COR-L47 (cell line): Measurements from ENCODE around the gene HAGHL.
A peak's percentile ranks its signal among the peaks of the same experiment; 100 is the strongest.

Experiments
- DNase-seq: peaks from one replicate; lab custom pipeline; 2025; lab: John Stamatoyannopoulos, UW

The HAGHL gene

DNA sequence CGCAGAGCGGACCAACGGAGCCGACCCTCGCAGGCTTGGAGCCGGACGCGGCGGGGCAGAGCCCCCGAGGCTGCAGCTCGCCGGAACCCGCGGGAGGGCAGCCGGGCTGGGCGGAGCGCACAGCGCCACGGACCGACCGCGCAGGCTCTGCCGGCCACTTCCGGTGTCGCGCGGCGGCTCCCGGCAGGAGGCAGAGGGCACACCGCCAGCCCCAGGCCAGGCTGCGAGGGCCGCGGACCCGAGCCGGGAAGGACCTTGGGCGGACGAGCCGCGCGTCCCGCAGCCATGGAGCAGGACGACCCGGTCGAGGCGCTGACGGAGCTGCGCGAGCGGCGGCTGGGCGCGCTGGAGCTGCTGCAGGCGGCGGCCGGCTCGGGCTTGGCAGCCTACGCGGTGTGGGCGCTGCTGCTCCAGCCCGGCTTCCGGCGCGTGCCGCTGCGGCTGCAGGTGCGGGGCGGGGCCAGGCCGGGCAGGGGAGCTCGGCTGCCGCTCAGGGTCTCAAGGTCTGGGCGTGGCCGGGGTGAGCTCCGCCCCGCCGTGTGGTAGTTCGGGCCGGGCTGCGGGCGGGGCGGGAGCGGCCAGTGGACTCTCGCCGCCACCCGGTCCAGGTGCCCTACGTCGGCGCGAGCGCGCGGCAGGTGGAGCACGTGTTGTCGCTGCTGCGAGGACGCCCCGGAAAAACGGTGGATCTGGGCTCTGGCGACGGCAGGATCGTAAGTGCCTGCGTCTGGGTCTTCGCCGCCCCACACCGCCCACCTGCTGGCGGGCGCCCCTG is 5.7 kb upstream of the HAGHL start, which contains the start of gene ANTKMT:
ANTKMT (plus strand) TSS at position 157 of the 775 bp plus-strand sequence; CDS start at position 286, 129 bp downstream.
- peak; percentile 90 for DNase-seq

DNA sequence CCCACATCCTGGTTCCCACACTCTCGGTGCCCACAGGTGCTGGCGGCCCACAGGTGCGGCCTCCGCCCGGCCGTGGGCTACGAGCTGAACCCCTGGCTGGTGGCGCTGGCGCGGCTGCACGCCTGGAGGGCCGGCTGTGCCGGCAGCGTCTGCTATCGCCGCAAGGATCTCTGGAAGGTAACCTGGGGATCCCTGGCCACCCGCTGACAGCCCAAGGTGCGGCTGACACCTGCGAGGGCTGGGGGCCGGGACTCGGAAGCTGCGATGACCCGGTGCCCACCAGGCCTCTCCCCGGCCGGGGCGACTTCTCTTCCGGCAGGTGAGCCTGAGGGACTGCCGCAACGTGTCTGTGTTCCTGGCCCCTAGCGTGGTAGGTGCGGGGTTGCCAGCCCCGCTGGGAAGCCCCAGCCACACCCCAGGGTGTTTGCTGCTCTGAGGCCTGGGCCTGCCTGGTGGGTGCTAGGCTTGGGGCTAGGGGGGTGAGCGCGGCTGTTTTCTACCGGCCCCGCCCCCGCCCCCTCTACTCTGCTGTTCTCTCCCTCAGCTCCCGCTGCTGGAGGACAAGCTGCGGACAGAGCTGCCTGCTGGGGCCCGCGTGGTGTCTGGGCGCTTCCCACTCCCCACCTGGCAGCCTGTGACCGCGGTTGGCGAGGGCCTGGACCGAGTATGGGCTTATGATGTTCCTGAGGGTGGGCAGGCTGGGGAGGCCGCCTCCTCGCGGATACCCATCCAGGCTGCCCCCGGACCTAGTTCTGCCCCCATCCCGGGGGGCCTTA is 5.0 kb upstream of the HAGHL start:
- DNase-seq: no peak

DNA sequence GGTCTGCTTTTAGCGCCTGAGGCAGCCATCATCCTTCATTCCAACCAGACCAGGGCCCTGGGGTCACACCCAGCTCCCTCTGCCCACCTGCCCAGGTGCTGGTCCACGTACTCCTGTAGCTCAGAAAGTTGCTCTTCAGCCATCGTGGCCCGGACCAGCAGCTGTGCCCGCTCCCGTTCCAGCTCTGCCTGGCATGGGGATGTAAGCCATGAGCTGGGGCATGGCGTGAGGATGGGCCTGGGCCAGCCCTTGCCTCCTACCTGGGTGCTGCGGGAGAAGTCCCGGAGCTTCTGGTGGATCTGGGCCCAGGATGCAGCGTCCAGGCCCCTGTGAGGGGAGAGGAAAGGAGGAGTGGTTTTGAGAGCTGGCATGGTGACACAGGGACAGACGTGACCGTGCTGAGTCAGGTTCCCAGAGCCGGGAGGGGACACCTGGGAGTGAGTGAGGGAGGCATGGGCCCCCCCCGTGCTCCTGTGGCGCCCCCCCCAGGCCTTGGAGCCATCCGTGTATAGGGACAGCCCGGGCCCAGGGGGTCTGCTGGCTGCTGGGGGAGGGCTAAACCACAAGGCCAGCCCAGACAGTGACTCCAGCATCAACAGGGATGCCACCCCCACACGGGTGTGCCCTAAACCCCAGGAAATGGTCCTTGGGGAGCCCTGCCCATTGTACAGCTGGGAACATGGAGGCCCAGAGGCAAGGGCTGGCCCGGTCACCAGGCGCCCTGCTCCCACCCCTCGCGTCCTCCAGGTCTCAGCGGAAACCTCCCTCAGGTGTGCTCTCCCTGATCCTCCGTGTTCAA is 3.9 kb upstream of the HAGHL start:
- DNase-seq: no peak

DNA sequence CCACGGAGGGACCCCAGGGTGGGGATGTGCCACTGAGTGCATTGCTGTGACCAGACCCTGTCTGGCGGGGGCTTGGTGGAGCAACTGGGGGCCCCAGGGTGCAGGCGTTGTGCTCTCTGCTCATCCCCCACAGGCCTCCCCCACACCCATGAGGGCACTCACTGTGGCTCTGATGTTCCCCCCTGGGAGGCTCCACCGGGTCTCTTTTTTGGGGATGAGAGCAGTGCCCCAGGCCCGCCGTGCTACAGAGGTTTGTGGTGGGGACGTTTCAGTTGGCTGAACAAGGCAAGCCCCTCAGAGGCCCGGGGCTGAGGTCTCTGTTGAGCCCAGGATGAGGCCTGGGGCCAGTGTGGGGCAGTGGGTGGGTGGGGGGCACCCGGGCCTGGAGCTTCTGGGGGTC is 3.2 kb upstream of the HAGHL start:
- no peak for DNase-seq

DNA sequence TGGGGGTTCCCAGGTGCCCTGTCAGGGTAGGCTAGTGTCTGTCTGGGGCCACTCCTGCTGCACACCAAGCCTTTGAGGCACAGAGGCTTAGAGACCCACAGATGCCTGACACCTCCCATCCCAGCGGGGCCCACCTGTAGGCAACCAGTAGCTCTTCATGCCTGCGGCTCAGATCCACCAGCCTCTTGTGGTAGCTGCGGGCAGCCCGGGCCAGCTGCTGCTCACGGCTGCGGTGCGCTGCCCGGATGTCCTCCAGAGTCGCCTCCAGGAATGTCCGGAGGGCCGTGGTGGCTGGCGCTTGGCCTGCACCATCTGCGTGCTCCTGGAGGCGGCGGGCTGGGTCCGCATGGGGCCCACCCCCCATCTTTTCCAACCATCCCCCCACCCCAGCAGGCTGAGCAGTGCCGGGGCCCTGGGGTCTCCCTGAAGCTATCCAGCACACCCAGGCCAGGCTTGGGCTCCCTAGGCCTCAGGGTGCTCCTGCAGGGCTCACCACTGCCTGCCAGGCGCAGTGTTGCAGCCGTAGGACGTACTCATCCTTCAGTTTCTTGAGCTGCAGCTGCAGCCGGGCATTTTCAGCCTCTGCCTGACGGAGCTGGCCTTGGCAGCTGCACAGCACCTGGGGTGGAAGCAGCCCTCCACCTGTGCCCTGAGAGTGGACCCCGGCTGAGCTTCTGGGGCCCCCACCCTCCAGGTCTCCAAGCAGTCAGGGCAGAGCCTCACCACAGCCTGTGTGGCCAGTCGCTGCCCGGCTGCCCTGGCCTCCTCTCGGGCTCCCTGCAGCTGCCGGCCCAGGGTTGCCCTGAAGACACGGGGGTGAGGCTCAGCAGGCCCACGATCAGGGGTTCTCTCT is 2.5 kb upstream of the HAGHL start:
- DNase-seq: no peak

DNA sequence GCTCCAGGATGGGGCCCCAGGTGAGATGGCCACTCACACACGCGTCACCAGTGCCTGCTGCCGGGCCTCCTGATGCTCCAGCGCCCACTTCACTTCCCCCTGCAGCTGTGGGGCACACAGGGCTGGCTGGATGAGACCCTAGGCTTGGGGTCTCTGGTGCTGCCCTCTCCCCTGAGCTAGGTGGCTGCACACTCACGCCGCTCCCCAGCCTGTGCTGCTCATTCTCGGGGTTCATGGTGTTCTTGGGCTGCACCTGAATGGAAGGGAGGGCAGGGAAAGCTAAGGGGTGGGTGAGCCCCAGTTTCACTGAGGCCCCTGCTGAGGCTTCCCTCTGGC is 1.9 kb upstream of the HAGHL start:
- DNase-seq: no peak

DNA sequence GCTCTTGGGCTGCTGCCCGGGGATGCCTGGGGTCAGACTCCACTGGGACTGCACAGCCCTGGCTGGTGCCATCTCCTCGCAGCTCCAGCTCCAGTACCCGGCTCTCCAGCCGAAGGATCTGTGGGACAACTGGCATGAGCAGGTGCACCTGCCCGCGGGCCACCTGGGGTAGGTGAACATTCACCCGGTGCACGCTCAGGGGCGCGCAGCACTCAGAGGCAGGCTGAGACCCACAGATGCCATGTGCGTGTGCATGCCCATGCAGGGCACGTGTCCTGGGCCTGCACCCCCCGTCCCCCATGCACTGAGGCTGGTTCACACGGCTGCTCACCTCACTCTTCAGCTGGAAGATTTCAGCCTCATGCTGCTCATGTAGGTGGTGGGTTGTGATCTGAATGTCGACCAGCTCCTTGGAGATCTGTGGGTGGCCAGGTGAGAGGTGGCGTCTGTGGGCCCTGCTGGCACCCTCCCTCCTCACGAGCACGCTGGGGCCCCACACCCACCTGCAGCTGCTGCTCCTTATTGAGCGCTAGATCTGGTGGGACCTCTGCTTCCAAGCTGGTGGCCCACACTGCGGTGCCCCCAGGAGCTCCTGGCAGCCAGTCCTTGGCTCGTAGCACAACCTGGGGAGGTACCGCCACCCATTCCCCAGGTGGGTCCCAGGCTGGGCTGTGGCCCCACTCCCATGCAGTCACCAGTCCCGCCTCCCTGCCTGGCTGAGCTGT is 1.3 kb upstream of the HAGHL start:
- no peak for DNase-seq

DNA sequence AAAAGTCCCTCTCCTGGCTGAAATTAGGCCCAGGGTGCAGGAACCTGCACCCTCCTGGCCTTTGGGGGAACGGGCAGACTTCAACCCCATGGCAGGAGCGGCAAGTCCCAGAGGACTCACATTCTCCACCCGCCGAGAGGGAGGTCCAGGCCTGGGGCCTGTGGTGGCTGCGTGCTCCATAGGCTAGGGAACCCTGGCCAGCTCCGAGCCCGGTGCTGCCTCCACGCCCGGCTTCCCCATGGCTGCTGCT is 793 bp upstream of the HAGHL start:
- no peak for DNase-seq

DNA sequence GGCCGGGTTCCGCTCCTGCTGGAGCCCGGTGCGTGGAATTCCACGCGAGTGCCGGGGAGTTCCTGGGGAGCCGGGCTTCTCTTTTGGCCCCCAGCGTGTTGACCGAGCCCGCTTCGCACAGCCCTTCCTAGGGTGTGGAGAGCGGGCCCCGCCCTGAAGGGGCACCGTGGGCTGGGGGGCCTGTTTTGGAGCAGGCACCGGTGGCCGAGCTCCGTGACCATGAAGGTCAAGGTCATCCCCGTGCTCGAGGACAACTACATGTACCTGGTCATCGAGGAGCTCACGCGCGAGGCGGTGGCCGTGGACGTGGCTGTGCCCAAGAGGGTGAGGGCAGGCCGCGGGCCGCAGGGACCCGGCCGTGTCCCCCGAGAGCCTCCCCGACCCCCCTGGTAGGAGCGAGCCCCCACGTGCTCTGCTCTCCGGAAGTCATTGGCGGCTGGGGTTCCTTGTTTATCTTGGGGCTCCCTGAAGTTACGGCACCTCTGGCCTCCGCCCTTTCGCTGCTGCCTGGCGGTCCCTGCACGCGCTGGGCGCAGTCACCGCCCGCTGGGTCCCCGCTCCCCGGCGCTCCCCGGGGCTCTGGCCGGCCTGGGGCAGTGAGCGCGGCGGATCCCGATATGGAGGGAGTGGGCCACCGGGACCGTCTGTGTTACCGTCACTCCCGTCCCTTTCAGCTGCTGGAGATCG is 528 bp downstream of the HAGHL start:
- DNase-seq: no peak

DNA sequence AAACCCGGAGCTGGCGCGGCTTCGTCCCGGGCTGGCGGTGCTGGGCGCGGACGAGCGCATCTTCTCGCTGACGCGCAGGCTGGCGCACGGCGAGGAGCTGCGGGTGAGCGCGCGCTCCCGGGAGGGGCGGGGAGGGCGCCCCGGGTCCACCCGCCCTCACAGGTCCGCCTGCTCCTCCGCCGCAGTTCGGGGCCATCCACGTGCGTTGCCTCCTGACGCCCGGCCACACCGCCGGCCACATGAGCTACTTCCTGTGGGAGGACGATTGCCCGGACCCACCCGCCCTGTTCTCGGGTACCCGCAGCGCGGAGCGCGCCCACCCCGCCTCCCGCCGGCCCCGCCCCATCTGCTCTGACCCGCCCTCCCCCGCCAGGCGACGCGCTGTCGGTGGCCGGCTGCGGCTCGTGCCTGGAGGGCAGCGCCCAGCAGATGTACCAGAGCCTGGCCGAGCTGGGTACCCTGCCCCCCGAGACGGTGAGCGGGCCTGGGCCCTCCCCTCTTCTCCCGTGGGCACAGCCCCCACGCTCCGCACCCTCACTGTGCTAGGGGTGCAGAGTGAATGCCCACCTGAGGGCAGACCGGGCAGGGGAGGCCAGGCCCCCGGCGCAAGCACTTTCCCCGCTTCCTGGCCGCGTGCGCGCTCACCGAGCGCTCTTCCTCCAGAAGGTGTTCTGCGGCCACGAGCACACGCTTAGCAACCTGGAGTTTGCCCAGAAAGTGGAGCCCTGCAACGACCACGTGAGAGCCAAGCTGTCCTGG is 1.4 kb downstream of the HAGHL start:
- DNase-seq: peak; percentile 82

DNA sequence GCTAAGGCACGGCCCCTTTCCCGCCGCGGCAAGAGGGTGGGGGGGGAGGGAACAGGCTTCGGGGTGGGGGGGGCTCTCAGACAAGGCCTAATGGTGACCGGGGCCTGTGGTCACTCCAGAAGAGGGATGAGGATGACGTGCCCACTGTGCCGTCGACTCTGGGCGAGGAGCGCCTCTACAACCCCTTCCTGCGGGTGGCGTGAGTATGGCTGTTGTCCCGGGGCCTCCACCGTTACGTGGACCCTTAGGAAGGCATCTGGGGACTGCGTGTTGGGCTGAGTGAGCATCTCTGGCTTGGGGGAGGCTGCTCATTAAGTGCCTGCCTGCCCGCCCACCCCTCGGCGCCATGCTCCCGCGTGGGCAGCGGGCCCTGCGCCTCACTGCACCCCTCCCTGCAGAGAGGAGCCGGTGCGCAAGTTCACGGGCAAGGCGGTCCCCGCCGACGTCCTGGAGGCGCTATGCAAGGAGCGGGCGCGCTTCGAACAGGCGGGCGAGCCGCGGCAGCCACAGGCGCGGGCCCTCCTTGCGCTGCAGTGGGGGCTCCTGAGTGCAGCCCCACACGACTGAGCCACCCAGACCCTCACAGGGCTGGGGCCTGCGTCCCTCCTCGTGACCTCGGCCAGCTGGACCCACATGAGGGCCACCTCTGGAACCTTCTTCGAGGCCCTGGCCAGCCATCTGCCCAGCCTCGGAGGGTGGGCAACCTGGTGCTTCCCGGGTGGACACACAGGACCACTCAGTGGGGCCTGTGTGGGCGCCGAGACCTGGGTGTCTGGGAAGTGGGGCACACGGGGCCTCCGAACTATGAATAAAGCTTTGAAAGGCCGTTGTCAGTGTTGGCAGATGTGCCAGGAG is 2.2 kb downstream of the HAGHL start:
- no peak for DNase-seq

DNA sequence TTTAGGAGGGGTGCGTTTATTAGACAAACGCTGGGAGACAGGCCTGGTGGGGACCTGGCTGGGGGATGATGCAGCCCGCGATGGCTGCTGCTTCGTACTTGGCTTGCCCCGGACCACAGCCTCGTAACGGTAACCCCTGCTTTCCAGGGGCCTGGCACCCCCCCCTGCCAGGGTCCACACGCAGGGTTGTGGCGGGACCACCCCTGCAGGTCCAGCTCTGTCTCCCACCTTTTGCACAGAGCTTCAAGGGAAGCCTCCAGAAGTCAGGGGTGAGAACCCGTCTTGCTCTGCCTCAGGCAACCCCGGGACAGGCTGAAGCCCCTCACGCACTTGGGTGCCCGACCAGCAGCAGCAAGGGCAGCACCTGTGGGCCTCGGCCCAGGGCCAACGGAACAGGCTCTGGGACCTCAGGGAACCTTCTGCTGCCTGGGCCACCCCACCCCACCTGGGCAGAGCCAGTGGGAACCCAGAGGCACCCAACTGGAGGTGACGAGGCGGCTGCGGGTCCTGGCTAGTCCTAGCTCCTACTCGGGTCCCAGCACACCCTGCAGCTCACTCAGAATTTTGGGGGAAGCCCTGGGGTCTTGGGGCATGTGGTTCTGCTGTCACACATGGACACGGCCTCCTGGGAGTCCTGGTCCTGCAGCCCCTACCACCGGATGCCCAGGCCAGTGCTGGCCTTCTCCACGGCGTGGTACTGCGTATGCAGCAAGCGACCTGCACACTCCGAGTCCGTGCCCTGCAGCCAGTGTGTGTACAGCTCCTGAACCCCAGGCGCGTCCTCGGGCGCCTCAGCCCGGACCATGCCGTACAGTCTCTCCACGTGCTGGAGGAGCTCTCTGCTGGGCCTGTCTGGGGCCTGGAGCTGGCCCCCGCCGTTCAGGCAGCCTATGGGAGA is 3.1 kb downstream of the HAGHL start:
- no peak for DNase-seq

DNA sequence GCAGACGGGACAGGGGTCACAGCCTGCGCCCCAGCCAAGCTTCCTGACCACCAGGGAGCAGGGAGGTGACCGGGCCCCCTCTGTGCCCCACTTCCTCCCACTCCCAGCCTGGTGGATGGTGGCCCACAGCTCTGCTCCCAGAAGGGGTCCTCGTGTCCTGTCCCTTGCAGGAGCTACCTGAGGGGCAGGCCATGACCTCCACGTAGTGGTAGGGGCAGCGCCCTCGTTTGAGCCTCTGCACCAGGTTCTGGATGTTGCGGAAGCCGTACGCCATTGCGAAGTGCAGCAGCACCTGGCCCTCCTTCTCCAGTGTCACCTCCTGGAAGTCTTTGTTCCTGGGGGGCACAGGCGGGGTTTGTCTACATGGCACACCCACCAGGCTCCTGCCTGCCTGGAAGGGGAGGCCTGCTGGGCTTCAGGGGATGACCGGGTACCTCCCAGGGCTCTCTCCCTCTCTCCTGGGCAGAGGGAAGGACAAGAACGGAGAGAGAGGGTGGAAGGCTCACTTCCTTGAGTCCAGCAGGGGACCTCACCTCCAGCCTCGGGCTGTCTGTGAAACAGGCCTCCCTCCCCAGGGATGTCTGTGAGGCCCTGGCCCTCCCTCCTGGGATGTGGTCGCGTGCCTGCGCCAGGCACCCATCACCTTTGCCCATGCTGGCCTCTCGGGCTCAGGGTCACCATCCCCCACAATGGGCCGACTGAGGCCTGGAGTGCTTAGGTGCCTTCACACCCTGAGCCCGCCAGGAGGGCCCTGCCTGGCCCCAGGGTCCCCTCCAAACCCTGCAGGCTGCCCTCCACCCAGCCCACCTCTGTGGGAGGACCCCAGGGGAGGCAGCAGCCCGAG is 4.0 kb downstream of the HAGHL start:
- no peak for DNase-seq

DNA sequence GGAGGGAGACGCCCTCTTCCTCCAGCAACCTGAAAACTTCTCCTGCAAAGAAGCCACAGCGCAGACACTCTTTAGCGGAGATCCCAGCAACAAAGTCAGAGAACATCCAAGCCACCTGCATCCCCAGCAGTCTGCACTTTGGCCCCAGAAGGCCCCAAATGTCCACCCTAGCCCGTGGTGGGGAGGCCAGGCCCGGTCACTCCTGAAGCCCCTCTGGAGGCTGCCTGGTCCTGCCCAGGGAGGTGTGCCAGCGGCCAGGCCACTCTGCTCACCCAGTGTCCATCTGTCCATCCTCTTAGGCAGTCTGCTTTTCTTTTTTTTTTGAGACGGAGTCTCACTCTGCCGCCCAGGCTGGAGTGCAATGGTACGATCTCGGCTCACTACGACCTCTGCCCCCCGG is 5.4 kb downstream of the HAGHL start:
- DNase-seq: no peak

DNA sequence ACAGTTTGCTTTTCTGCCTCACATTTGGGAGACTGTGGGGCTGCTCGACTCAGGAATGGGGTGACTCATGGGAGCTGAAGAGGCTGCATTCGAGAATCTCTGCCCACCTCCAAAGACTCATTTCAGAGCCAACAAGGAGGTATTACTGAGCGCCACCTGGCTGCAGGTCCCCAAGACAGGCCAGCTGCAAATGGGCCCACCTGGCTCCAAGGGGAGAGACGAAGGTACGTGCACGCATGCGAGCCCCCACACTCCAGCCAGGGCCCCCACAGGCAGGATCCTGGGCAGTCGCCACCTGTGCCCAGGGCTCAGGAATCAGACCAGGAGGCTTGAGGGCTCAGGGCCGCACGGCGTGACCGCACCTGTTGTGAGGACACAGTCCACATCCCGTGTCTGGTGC is 6.0 kb downstream of the HAGHL start:
- no peak for DNase-seq

DNA sequence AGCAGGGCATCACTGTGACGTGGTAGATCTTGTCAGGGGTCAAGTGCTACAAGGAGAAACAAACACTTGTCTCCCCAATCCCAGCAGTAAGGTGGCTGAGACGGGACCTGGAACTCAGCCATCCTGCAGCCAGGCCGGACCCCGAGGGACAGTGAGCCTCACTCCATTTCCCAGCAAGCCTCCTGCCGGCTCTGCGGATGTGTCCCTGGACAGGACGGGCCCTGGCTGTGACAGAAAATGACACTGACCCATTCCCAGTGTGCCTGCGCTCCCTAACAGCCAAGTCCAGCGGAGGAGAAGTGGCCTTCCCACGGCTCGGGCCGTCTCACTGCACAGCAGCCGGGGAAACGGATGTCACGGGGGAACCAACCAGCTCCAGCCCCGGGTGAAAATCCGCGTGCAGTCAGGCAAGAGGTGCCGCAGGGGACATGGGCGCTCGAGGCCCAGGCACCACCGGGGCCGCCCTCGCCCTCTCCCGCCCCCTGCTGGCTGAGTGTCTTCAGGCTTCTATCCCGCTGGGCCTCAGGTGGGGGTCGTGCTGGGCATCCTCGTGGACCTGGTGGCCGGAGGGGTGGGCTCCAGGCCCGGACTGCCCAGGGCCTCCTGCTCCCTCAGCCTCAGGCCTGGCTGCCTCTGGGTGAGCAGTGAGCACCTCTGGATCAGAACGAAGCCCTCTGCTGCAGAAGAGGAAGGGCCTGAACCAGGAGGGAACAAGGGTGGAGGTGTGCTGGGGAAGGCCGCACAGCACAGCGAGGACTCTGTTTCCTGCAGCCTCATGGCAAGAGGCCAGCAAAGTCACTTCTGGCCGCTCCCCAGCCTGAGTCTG is 6.7 kb downstream of the HAGHL start:
- DNase-seq: no peak
